B cell (primary cell): Measurements from ENCODE around the gene ALG1L2. TPM values are rescaled to one million over a fixed set of nuclear protein-coding genes. Genes with fewer than 3 reads are reported as not detected.
"Not testable (repeated sequence)": the region's sequence is repeated elsewhere in the genome, so short reads cannot be mapped to it uniquely, and the experiment has no call there.

Experiments
- ATAC-seq: fragments of 200-7000 bp; cut with Tn5 transposase; one replicate; pipeline ENCODE4 v1.10.0; 2021; ENCODE audit warnings: low read depth, mild to moderate bottlenecking, moderate number of reproducible peaks, moderate library complexity
- CTCF ChIA-PET: fragments of 350-600 bp; sonication (Branson Sonifier 250); formaldehyde crosslinking; loops from one replicate; lab custom pipeline; 2021; ENCODE audit warnings: antibody characterized with exemption, inconsistent platforms; lab: Charles Lee
- POLR2A ChIA-PET: fragments of 350-600 bp; sonication (Branson Sonifier 250); formaldehyde crosslinking; loops from one replicate; lab custom pipeline; 2021; ENCODE audit warnings: antibody characterized with exemption; lab: Charles Lee
- DNase-seq: peaks from one replicate; pipeline ENCODE4 v3.0.0; 2013
- H2AFZ ChIP-seq: 2 replicates; pipeline ENCODE4 v1.6.1; 2012; ENCODE audit warnings: mild to moderate bottlenecking, low read depth, low read length; ENCODE audit not compliant: insufficient read depth, poor library complexity, severe bottlenecking
- H3K27ac ChIP-seq, 2 donors: 1 replicate in 1 of 2; 2 replicates in 1 of 2; pipeline ENCODE4 v1.5.1; 2012 to 2013; ENCODE audit warnings: low read length in 2 of 2, mild to moderate bottlenecking in 2 of 2, moderate library complexity in 1 of 2
- H3K27me3 ChIP-seq, 4 experiments: fragments of 200-600 bp in 1 of 4; sonication (generic) in 1 of 4; replicated peaks in 1 of 4; 1 replicate in 2 of 4; 2 replicates in 2 of 4; pipeline versions ENCODE4 v1.6.1 to v1.7.0; 2013 to 2016; ENCODE audit warnings: low read length in 3 of 4, mild to moderate bottlenecking in 2 of 4, mixed read lengths in 1 of 4, moderate library complexity in 1 of 4; ENCODE audit not compliant: insufficient read depth in 4 of 4, control insufficient read depth in 3 of 4; ENCODE audit errors: control extremely low read depth in 1 of 4
- H3K36me3 ChIP-seq, 2 experiments: replicated peaks in 1 of 2; 1 replicate in 1 of 2; 2 replicates in 1 of 2; pipeline versions ENCODE4 v1.6.1 to v1.7.1; 2013; ENCODE audit warnings: low read length in 1 of 2; ENCODE audit not compliant: insufficient read depth in 2 of 2, control insufficient read depth in 1 of 2; ENCODE audit errors: control extremely low read depth in 1 of 2, extremely low read depth in 1 of 2
- H3K4me1 ChIP-seq, 2 donors: fragments of 200-600 bp in 1 of 2; sonication (generic) in 1 of 2; 1 replicate in 1 of 2; 2 replicates in 1 of 2; pipeline versions ENCODE4 v1.5.1 to v1.6.1; 2013 to 2017; ENCODE audit warnings: low read length in 2 of 2; ENCODE audit not compliant: control insufficient read depth in 2 of 2, insufficient read depth in 2 of 2
- H3K4me2 ChIP-seq: replicated peaks from 2 replicates; pipeline ENCODE3; 2012; ENCODE audit warnings: mild to moderate bottlenecking, low read depth, low read length; ENCODE audit not compliant: poor library complexity, severe bottlenecking
- H3K4me3 ChIP-seq, 5 experiments: fragments of 200-600 bp in 1 of 5; sonication (generic) in 1 of 5; 1 replicate in 3 of 5; 2 replicates in 2 of 5; pipeline versions ENCODE4 v1.5.1 to v1.7.0; 2011 to 2016; ENCODE audit warnings: low read length in 4 of 5, mild to moderate bottlenecking in 4 of 5, low read depth in 2 of 5, control low read depth in 1 of 5, moderate library complexity in 1 of 5; ENCODE audit not compliant: insufficient read depth in 1 of 5; ENCODE audit errors: control extremely low read depth in 1 of 5, extremely low read depth in 1 of 5
- H3K79me2 ChIP-seq: fragments of 200-600 bp; sonication (generic); one replicate; pipeline ENCODE4 v1.6.0; 2016; ENCODE audit warnings: low read length; ENCODE audit not compliant: control insufficient read depth, insufficient read depth
- H3K9ac ChIP-seq: fragments of 200-600 bp; sonication (generic); 2 replicates; pipeline ENCODE4 v1.6.1; 2017; ENCODE audit warnings: mild to moderate bottlenecking, low read length, moderate library complexity
- H3K9me3 ChIP-seq, 3 donors: one replicate each; pipeline versions ENCODE4 v1.6.1 to v1.7.1; 2013; ENCODE audit warnings: low read length in 2 of 3; ENCODE audit not compliant: control insufficient read depth in 2 of 3, insufficient read depth in 1 of 3; ENCODE audit errors: control extremely low read depth in 1 of 3
- H4K20me1 ChIP-seq: 2 replicates; pipeline ENCODE4 v1.6.0; 2012; ENCODE audit warnings: mild to moderate bottlenecking, low read length; ENCODE audit not compliant: insufficient read depth, control insufficient read depth, poor library complexity, severe bottlenecking
- H3K27ac Mint-ChIP-seq: one replicate; pipeline ENCODE4 v1.8.0; 2021; ENCODE audit warnings: mixed read lengths
- H3K27me3 Mint-ChIP-seq: one replicate; pipeline ENCODE4 v1.8.0; 2021; ENCODE audit warnings: mixed read lengths
- H3K4me1 Mint-ChIP-seq: one replicate; pipeline ENCODE4 v1.8.0; 2021; ENCODE audit warnings: mixed read lengths
- H3K4me3 Mint-ChIP-seq: one replicate; pipeline ENCODE4 v1.8.0; 2021; ENCODE audit warnings: mixed read lengths
- H3K9me3 Mint-ChIP-seq: one replicate; pipeline ENCODE4 v1.8.0; 2022; ENCODE audit warnings: mixed read lengths; ENCODE audit not compliant: insufficient read depth
- WGBS: methylation state at CpG from one replicate; pipeline ENCODE4 v1.1.5; 2013; ENCODE audit warnings: missing lambda C conversion rate; ENCODE audit not compliant: insufficient coverage; 5-methylcytosine and 5-hydroxymethylcytosine counted together
- intact Hi-C: fragments of 100-400 bp; cut with micrococcal nuclease; formaldehyde crosslinking; loops from one replicate; pipeline ENCODE4 v1.10.0; 2022
- polyA plus RNA-seq: library from polyadenylated mRNA; depleted of rRNA; stranded (reverse); fragments of >200 nt; gene quantifications from 2 replicates; pipeline ENCODE4 v1.2.3, GENCODE V29; 2012
- total RNA-seq, 2 donors: library from RNA; stranded (reverse); fragments of 120-200 nt in 1 of 2; gene quantifications; 1 replicate in 1 of 2; 2 replicates in 1 of 2; pipeline versions ENCODE4 v1.2.3 to v1.2.4, GENCODE V29; 2013 to 2022

Gene ALG1L2
- total and polyA plus RNA-seq, 2 donors (not counting 1 experiment from before 2014, with no cell fraction given): 8.8 TPM; not detected in 1

DNA sequence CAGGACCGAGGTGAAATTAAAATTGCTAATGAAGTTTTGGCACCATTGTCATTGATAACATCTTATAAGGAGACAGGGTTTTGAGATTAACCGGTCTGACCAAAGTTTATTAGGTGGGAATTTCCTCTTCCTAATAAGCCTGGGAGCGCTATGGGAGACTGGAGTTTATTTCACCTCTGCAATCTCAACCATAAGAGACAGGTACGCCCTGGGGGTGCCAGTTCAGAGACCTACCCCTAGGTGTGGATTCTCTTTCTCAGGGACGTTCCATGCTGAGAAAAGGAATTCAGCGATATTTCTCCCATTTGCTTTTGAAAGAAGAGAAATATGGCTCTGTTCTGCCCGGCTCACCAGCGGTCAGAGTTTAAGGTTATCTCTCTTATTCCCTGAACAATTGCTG lies 57.4 kb downstream of the ALG1L2 start:
- H3K4me3 ChIP-seq, H3K4me2 ChIP-seq, H3K27ac Mint-ChIP-seq, H2AFZ ChIP-seq, POLR2A ChIA-PET, H3K4me1 Mint-ChIP-seq, H3K27me3 Mint-ChIP-seq, H3K79me2 ChIP-seq, H3K9me3 Mint-ChIP-seq, H4K20me1 ChIP-seq, H3K27me3 ChIP-seq, H3K27ac ChIP-seq, CTCF ChIA-PET, H3K36me3 ChIP-seq, H3K9ac ChIP-seq, DNase-seq, intact Hi-C loops, H3K9me3 ChIP-seq, H3K4me3 Mint-ChIP-seq, ATAC-seq, H3K4me1 ChIP-seq: not testable (repeated sequence)
- WGBS: no CpG with 5 or more reads among the region's 8 CpGs

DNA sequence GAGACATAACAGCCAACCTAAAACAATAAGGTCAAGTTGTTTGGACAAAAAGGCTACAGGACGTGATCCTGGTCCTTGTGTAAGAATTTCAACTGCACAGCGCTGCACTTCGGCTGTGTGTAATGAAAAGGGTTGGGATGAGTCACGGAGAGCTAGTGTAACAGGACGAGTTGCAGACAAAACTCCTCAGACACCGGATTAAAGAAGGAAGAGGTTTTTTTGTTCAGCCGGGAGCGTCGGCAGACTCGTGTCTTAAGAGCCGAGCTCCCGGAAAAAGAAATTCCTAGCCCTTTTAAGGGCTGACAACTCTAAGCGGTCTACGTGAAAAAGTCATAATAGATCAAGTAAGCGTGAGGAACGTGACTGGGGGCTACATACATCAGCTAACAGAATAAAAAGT lies 59.1 kb downstream of the ALG1L2 start:
- POLR2A ChIA-PET, H3K79me2 ChIP-seq, H3K9me3 ChIP-seq, H3K4me2 ChIP-seq, H3K4me3 ChIP-seq, DNase-seq, H4K20me1 ChIP-seq, H3K4me3 Mint-ChIP-seq, H3K9ac ChIP-seq, H3K4me1 ChIP-seq, intact Hi-C loops, H3K27me3 Mint-ChIP-seq, H3K27ac ChIP-seq, H3K36me3 ChIP-seq, H3K27me3 ChIP-seq, H3K9me3 Mint-ChIP-seq, H2AFZ ChIP-seq, H3K27ac Mint-ChIP-seq, ATAC-seq, H3K4me1 Mint-ChIP-seq, CTCF ChIA-PET: not testable (repeated sequence)
- 97% methylated on average over 10 of the region's 16 CpGs for WGBS
